GM12874 (cell line): Measurements from ENCODE around the gene SLC35B1.

ENCODE experiments used
- TF ChIP-seq, protein P1 (sequence below): IDR thresholded peaks from 2 replicates; pipeline ENCODE4 v1.5.1; 2011; ENCODE audit warnings: low read depth, mild to moderate bottlenecking, control low read depth, low read length, moderate library complexity; ENCODE audit not compliant: insufficient read depth

The SLC35B1 gene

DNA sequence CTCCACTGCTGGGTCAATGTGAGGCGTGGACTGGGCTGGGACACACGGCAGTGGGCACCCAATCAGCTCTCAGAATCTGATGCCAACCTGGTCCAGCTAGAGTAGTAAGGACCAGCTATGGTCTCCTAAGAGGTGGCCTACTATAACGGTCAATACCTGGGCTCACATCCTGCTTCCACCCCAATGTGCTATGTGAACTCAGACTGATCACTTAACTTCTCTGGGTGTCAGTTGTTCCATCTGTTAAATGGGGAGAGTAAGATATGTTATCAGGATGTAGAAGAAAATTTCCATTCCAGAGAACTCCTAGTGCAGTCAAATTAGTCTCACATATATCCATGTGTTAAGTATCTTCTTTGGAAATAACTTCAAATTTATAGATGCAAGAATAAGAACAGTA is 42.0 kb upstream of the SLC35B1 start:
- TF ChIP-seq, protein P1, sequence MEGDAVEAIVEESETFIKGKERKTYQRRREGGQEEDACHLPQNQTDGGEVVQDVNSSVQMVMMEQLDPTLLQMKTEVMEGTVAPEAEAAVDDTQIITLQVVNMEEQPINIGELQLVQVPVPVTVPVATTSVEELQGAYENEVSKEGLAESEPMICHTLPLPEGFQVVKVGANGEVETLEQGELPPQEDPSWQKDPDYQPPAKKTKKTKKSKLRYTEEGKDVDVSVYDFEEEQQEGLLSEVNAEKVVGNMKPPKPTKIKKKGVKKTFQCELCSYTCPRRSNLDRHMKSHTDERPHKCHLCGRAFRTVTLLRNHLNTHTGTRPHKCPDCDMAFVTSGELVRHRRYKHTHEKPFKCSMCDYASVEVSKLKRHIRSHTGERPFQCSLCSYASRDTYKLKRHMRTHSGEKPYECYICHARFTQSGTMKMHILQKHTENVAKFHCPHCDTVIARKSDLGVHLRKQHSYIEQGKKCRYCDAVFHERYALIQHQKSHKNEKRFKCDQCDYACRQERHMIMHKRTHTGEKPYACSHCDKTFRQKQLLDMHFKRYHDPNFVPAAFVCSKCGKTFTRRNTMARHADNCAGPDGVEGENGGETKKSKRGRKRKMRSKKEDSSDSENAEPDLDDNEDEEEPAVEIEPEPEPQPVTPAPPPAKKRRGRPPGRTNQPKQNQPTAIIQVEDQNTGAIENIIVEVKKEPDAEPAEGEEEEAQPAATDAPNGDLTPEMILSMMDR: no peak

DNA sequence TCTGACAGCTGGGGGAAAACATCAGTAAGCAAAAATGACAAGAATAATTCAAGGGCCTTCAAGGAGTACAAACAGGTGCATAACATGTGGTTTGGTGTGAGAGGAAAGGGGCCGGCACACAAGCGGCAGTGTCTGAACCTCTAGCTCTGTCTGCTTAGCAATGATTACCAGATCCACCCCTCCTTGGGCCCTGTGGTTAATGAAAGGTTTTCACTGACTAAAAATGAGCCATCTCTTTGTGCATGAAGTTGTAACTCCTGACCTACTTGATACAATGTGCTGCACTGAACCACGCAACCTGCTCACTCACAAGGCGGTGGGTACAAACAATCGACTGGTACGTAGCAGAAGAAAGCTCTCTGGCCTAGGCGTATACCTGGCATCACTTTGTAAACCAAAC is 41.0 kb upstream of the SLC35B1 start:
- TF ChIP-seq, protein P1: no peak

DNA sequence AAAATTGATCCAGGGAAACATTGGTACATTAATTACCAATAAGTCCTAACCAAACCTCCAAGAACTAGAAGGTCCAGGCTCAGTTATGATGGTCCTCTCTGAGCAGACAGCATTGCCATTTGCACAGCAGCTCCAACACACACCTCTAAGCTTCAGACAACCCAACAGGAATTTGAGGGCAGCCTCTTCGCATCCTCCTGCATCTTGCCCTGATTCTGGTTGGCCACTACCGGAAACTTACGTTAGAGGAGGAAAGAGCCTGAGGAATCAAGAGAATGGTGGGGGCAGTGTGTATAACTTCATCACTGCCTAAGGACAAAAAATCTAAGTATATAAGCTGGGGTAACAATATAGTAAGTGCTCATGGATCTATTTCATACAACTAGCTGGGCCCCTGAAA is 40.5 kb upstream of the SLC35B1 start:
- TF ChIP-seq, protein P1: no peak

DNA sequence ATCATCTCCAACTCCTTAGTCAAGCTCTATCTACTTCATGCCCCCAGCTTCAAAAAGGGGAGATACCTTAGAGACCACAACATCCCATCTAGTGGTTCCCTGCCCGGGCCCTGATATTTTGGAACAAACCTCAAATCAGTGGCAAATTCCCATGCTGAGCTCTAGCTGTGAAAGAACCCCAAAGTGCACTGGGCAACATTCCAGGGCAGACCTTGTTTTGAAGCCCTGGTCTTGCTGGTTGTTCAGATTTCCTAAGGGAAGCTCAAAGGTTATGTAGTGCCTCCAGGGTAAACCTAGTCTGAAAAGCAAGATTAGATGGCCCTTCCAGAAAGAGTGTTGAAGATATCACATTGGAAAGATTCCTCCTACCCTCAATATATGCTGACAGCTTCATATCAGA is 39.9 kb upstream of the SLC35B1 start:
- TF ChIP-seq, protein P1: no peak

DNA sequence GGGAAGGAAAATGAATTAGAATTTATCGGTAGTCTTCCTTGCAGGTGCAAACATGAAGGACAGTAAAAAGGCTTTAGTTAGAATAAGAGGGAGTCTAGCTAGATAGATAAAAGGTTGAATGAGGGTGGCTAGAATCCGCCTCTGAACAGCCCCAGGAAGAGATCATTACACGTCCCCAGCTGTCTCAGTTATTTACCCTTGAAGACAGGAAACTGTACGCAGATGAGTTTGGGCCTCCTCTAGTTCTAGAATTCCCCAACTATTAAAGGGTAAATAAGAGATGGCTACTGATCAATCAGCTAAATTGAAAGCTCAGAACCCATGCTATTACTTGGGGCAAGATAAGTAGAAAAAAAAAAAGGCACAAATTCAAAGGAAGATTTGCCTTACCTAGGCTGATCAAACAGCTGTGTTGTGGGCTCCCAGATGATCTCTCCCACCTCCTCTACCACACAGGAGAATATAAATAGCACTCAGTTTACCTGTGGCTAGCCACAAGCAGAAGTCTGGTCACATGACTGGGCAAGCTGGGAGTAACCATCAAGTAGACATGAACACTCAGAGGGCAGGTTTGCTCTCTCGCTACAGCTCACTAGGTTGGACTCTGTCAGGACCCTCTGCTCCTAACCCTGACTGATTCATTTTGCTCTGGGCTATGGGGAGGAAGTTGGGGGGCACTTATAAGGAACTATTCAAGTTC is 39.2 kb upstream of the SLC35B1 start:
- TF ChIP-seq, protein P1: no peak

DNA sequence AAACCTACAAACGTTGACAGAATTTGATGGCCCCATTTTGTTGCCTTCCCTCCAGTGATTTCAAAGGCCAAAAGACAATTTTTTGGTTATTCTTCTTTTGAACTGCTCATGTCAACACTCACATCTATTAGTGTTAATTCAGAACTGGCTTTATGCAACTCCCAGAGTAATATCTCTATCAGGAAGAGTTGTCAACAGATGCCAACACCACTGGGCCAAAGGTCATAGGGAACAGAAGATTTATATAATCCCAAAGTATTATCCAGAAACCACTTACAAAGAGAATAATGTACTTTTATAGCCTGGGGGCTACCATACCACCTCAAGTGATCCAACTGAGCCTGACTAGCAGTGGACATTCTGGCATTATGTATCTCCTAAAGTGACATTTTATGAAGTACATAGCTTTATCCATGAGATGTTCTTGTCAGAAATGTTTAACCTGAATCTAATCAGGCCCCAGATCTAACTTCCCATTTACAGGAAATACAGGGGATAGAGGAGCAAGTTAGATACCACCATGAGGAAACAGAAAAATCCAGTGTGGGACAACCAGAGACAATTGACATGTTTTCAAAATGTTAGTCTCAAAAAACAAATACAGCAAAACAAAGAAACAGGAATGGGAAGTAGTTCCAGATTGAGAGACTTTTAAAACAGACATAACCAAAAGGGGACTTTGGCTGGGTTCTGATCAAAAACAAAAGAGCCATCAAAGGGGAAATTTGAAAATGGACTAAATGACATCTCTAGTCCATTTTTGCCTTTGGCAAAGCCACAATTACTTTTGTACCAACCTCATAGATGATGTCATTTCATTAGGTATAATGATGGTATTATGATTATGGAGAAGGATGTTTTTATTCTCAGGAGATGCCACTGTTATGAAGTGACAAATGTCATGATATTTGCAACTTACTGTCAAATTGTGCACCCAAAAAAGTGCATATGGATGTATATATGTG is 37.7 kb upstream of the SLC35B1 start:
- TF ChIP-seq, protein P1: no peak

DNA sequence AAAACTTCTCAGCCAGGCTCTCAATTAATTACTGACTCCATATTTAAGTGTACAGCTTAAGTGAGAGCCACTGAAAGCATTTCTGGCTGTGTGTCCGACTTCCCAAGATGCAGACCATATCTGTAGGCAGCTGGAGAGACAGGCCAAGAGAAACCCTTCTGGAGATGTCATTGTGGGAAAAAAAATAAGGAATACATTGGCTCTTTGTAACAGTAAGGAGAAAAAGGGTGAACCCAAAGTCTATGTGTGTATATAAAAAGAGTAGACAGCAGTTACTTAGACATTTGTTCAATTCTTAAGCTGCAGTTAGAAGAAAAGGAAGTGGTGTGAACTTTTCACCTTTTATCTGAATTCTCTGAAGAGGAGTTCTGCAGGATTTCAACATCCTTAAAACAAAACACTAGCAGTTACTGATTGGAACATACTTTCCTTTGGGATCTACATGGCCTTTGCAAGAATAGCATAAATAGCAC is 34.4 kb upstream of the SLC35B1 start:
- TF ChIP-seq, protein P1: no peak
